K562 (cell line): Measurements from ENCODE around the gene ORC1.

Source experiments
- DPF2 ChIP-seq: fragments of 450-650 bp; IDR thresholded peaks from 2 replicates; pipeline ENCODE4 v1.6.1; 2016
- EZH2 ChIP-seq: IDR thresholded peaks from 2 replicates; pipeline ENCODE4 v1.6.1; 2012; ENCODE audit warnings: low read depth, mild to moderate bottlenecking, inconsistent platforms, low read length, borderline replicate concordance
- NR2C2 ChIP-seq, 2 experiments: fragments of 200-800 bp in 1 of 2; sonication (Bioruptor generic) in 1 of 2; sonication (generic) in 1 of 2; formaldehyde crosslinking in 1 of 2; IDR thresholded peaks; 2 replicates each; pipeline versions ENCODE4 v1.6.1 to v1.8.0; 2016 to 2022; ENCODE audit warnings: mild to moderate bottlenecking in 1 of 2, missing compliant biosample characterization in 1 of 2, missing genetic modification characterization in 1 of 2, missing genetic modification reagents in 1 of 2
- SMARCC2 ChIP-seq: fragments of 450-650 bp; IDR thresholded peaks from 2 replicates; pipeline ENCODE4 v1.6.1; 2017; ENCODE audit warnings: antibody characterized with exemption, moderate library complexity, mild to moderate bottlenecking, low read depth
- ZBTB2 ChIP-seq: fragments of 450-650 bp; IDR thresholded peaks from 2 replicates; pipeline ENCODE4 v1.6.1; 2016; ENCODE audit warnings: antibody characterized with exemption
- ZNF354B ChIP-seq: fragments of 250-450 bp; sonication (Bioruptor Pico); IDR thresholded peaks from 2 replicates; pipeline ENCODE4 v1.4.0; 2020

GRCh38 chr1:52435650-52436049 is 31.4 kb upstream of the ORC1 start:
- TF ChIP-seq SMARCC2 (no peak), EZH2 (no peak), DPF2 (no peak), NR2C2 (CRISPR knock-in tag; IDR thresholded peaks at IDR 0.05) (no peak), NR2C2 (tag; IDR thresholded peaks at IDR 0.05) (no peak), ZBTB2 (no peak), ZNF354B (CRISPR knock-in tag) (no peak)
